Lower leg skin (tissue), 3 donors: ENCODE data around the gene LRP1B.

Experiments
- POLR2A ChIP-seq, 2 donors: fragments of 450-650 bp; IDR thresholded peaks; one replicate each; pipeline ENCODE4 v1.6.1; 2016 to 2017; ENCODE audit warnings: antibody characterized with exemption in 2 of 2, mild to moderate bottlenecking in 1 of 2, moderate library complexity in 1 of 2
- TF ChIP-seq, protein P1 (sequence below), 3 donors: fragments of 450-650 bp; IDR thresholded peaks; one replicate each; pipeline ENCODE4 v1.5.1; 2016; ENCODE audit warnings: antibody characterized with exemption in 3 of 3, mild to moderate bottlenecking in 3 of 3, moderate library complexity in 2 of 3

DNA sequence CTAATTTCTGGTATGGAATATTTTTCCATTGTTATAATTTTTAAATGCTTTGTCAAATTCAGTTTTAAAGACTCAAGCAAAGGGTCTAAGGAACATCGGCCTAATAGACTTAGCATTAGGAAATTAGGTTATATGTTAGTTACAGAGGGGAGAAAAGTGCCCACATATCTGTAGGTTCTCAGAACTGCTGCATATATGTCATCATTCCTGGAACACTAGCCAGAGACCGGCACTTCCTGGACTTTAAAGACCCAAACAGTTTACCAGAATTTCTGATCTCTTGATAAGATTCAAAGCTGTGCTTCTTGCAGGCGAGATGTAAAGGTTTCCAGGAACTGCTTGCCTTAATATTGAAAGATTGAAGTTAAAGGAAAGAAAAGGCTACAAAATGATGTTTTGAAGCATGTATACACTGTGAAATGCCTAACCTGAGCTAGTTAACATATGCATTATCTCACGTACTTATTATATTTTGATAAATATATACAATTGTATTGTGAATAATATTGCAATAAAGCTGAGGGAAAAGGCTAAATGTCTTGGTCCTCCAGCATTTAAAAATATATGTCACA, 993.6 kb downstream of the LRP1B start:
- TF ChIP-seq, protein P1, sequence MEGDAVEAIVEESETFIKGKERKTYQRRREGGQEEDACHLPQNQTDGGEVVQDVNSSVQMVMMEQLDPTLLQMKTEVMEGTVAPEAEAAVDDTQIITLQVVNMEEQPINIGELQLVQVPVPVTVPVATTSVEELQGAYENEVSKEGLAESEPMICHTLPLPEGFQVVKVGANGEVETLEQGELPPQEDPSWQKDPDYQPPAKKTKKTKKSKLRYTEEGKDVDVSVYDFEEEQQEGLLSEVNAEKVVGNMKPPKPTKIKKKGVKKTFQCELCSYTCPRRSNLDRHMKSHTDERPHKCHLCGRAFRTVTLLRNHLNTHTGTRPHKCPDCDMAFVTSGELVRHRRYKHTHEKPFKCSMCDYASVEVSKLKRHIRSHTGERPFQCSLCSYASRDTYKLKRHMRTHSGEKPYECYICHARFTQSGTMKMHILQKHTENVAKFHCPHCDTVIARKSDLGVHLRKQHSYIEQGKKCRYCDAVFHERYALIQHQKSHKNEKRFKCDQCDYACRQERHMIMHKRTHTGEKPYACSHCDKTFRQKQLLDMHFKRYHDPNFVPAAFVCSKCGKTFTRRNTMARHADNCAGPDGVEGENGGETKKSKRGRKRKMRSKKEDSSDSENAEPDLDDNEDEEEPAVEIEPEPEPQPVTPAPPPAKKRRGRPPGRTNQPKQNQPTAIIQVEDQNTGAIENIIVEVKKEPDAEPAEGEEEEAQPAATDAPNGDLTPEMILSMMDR (IDR thresholded peaks at IDR 0.05) = no peak
- TF ChIP-seq POLR2A (IDR thresholded peaks at IDR 0.05) = no peak
